IPS-20b (cell line): Measurements from ENCODE around the gene CAST.
"Not testable (repeated sequence)": the region's sequence is repeated elsewhere in the genome, so short reads cannot be mapped to it uniquely, and the experiment has no call there.

Experiments
- H3K27ac ChIP-seq: one replicate; pipeline ENCODE4 v1.5.1; 2013; ENCODE audit warnings: low read length
- H3K27me3 ChIP-seq: 2 replicates; pipeline ENCODE4 v1.6.1; 2013; ENCODE audit warnings: mild to moderate bottlenecking, low read length, inconsistent platforms; ENCODE audit not compliant: insufficient read depth
- H3K36me3 ChIP-seq: 2 replicates; pipeline ENCODE4 v1.6.1; 2013; ENCODE audit warnings: low read depth, mild to moderate bottlenecking, inconsistent platforms, low read length, moderate library complexity; ENCODE audit not compliant: insufficient read depth
- H3K4me1 ChIP-seq: 2 replicates; pipeline ENCODE4 v1.6.1; 2013; ENCODE audit warnings: mild to moderate bottlenecking, control low read depth, inconsistent platforms, low read length, moderate library complexity; ENCODE audit not compliant: insufficient read depth
- H3K4me3 ChIP-seq: 2 replicates; pipeline ENCODE4 v1.5.1; 2013; ENCODE audit warnings: mild to moderate bottlenecking, low read length, inconsistent platforms
- H3K9ac ChIP-seq: 2 replicates; pipeline ENCODE4 v1.6.1; 2013; ENCODE audit warnings: low read depth, mild to moderate bottlenecking, inconsistent platforms, low read length, moderate library complexity
- H3K9me3 ChIP-seq: 2 replicates; pipeline ENCODE4 v1.6.1; 2013; ENCODE audit warnings: mild to moderate bottlenecking, low read depth, low read length, inconsistent platforms; ENCODE audit not compliant: insufficient read depth

The CAST gene

DNA sequence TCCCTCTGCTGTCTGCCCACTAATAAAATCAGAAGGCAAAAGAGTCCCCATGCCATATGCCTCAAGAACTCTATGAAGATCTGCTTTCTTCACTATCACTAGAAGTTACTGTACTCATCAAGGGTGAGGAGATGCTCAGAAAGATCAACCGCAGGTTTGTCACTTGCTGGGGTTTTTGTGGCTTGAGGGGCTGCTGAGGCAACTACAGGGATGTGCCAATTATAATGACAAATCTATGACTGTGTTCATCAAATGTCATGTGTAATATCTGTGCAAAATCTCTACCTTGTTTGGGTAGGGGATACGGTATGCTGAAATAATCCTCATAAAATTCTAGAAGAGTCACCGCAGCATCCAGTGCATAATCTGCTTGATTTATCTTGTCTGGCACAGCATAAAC, 132.6 kb downstream of the CAST start:
- no peaks in the 10 kb centered on the region for H3K27me3 ChIP-seq
- H3K36me3 ChIP-seq, result peaks cover 28% of the 10 kb centered on the region
- H3K27ac ChIP-seq, result no peak overlapping the region
- H3K9me3 ChIP-seq, result no peaks in the 10 kb centered on the region
- no peak overlapping the region for H3K4me3 ChIP-seq
- H3K4me1 ChIP-seq, result peaks cover 7% of the 10 kb centered on the region; the same call in 1 of the 2 replicates
- H3K9ac ChIP-seq, result no peak overlapping the region

DNA sequence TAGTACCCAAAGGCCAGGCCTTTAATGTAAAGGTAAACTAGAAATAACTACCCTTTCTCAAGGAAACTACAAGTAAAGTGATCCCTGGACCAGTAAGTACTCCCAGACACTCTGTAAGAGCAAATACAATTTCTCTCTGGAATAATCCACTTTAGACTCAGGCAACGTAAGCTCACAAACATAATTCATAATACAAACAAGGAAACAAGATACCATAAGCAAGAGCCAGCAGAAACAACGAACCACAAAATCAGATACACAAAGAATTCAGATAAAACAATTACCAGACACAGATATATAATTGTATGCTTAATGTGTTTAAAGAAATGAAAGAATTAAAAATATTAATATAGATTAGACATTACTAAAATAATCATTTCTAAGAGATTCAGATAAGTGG, 133.4 kb downstream of the CAST start:
- Histone ChIP-seq H3K27ac (no peak overlapping the region), H3K36me3 (peaks cover 22% of the 10 kb centered on the region), H3K4me1 (peaks cover 7% of the 10 kb centered on the region; the same call in 1 of the 2 replicates), H3K27me3 (no peaks in the 10 kb centered on the region), H3K9ac (no peak overlapping the region), H3K4me3 (no peak overlapping the region), H3K9me3 (no peaks in the 10 kb centered on the region)

DNA sequence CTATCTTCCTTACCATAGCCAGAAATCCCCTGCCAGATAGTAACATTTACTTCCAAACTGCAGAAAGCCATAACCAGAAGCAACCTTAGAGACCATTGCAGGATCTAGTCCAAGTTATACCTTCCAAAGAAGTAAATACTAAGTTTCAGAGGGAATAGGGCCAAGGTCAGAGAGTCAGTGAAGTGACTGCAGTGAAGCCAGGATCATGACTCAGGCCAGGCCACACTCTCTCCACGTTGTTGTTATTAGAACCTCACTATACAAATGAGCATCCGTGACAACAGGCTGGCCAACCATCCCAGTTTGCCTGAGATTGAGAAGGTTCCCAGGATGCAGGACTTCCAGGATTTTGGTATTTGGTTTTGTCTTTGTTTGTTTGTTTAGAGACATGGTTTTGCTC, 134.3 kb downstream of the CAST start:
- H3K4me3 ChIP-seq, result no peak overlapping the region
- no peak overlapping the region for H3K9ac ChIP-seq
- H3K4me1 ChIP-seq, result peaks cover 2% of the 10 kb centered on the region; the same call in 1 of the 2 replicates
- no peaks in the 10 kb centered on the region for H3K27me3 ChIP-seq
- H3K9me3 ChIP-seq, result no peaks in the 10 kb centered on the region
- H3K36me3 ChIP-seq, result peaks cover 23% of the 10 kb centered on the region
- H3K27ac ChIP-seq, result no peak overlapping the region

DNA sequence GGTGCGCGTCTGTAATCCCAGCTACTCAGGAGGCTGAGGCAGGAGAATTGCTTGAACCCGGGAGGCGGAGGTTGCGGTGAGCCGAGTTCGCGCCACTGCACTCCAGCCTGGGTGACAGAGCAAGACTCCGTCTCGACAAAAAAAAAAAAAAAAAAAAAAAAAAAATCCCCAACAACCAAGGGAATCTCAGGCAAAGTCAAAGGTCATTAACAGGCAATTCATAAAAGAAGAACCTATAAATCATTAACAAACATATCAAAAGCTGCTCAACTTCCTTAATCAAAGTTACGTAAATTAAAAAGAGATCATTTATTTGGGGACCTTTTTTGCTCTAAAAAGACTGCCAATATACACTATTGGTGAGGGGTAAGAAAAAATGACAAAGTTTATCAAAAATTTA, 139.5 kb downstream of the CAST start:
- H3K27ac ChIP-seq, H3K27me3 ChIP-seq, H3K9ac ChIP-seq, H3K4me1 ChIP-seq, H3K9me3 ChIP-seq, H3K4me3 ChIP-seq: not testable (repeated sequence)
- peaks cover 11% of the 10 kb centered on the region; the same call in 1 of the 2 replicates for H3K36me3 ChIP-seq

DNA sequence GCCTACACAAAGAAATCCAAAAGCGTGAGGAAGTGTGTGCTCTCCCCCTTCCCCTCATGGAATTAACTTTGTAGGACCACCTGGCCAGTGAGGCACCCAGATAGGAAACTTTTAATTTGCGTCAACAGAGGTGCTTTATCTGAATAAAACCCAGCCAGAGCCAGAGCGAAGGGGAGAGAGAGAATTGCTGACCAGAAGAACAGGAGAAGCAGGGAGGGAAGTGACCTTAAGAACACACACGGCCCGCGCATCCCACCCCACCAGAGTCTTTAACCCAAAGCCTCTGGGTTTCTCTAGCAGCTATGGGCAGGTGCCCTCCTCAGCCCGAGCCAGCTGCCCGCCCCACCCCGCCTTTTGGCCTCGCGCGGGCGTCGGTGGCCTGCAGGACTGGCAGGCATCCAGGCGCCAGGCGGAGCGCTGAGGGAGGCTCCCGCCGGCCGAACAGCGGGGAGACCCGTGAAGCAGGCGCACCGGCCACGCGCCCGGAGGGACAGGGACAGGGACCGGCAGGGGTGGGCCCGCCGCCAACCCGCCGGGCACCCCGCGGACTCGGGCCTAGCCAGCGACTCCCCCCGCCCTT, 145.0 kb downstream of the CAST start:
- Histone ChIP-seq H3K27ac (no peak overlapping the region), H3K9me3 (no peaks in the 10 kb centered on the region), H3K27me3 (peaks cover 8% of the 10 kb centered on the region; the same call in 1 of the 2 replicates), H3K4me1 (peaks cover 10% of the 10 kb centered on the region; the same call in 1 of the 2 replicates), H3K9ac (peak overlapping the region; percentile 75; the same call in 1 of the 2 replicates), H3K36me3 (no peaks in the 10 kb centered on the region), H3K4me3 (peak overlapping the region; percentile 65)

DNA sequence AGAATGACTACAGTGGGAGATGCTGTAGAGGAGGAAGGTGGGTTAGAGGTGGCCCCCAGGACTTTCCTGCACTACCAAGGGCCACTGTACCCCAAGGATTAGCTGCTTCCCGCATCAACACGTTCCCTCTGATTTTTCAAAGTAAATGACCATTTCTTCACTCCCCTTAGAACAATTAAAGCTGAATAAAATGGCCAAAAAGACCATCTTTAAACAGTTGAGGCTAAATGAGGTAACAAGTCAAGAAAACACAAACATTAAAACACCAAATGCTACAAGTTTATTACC, 146.3 kb downstream of the CAST start:
- Histone ChIP-seq H3K4me3 (peak overlapping the region; percentile 65), H3K27me3 (peaks cover 8% of the 10 kb centered on the region; the same call in 1 of the 2 replicates), H3K27ac (no peak overlapping the region), H3K9ac (peak overlapping the region; percentile 75; the same call in 1 of the 2 replicates), H3K9me3 (no peaks in the 10 kb centered on the region), H3K36me3 (no peaks in the 10 kb centered on the region), H3K4me1 (peaks cover 10% of the 10 kb centered on the region; the same call in 1 of the 2 replicates)

DNA sequence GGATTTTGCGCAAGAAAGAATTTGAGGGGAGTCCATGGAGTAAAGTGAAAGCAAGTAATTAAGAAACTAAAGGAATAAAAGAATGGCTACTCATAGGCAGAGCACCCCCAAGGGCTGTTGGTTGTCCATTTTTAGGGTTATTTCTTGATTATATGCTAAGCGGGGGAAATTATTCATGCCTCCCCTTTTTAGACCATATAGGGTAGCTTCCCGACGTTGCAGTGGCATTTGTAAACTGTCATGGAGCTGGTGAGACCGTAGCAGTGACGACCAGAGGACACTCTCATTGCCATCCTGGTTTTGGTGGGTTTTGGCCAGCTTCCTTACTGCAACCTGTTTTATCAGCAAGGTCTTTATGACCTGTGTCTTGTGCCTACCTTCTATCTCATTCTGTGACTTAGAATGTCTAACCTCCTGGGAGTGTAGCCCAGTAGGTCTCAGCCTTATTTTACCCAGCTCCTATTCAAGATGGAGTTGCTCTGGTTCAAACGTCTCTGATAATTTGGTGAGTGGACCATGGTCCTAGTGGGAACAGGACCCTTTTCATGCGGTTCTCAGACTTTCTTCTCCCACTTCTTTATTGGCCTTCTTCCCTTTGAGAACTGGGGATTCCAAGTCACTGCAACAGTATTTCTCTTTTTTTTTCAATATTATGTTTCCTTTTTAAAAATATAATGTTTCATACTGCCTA, 146.8 kb downstream of the CAST start:
- no peak overlapping the region for H3K9ac ChIP-seq
- no peaks in the 10 kb centered on the region for H3K36me3 ChIP-seq
- peaks cover 10% of the 10 kb centered on the region; the same call in 1 of the 2 replicates for H3K4me1 ChIP-seq
- H3K9me3 ChIP-seq, result no peaks in the 10 kb centered on the region
- H3K27me3 ChIP-seq, result peaks cover 8% of the 10 kb centered on the region; the same call in 1 of the 2 replicates
- H3K27ac ChIP-seq, result no peak overlapping the region
- H3K4me3 ChIP-seq, result peak overlapping the region; percentile 65; the same call in 1 of the 2 replicates

DNA sequence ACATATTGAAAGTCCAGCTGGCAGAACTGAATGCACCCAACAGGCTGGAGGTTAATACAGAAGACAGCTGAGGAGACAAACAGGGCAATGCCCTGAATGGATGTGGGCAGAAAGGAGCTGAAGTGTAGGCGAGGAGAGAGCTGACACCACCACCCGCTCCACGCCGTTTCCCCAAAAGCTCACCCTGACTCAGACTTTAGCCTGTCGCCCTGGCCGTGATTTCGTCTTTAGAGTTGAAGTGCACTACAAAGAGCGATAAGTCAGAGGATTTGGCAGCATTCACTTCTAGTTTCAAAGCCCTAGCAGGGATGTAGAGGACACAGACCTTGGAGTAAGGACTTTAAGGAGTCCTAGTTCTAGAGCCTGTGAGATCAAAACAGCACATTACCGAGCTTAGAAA, 147.7 kb downstream of the CAST start:
- Histone ChIP-seq H3K4me1 (peaks cover 10% of the 10 kb centered on the region; the same call in 1 of the 2 replicates), H3K9me3 (no peaks in the 10 kb centered on the region), H3K9ac (no peak overlapping the region), H3K36me3 (no peaks in the 10 kb centered on the region), H3K27ac (no peak overlapping the region), H3K27me3 (peaks cover 8% of the 10 kb centered on the region; the same call in 1 of the 2 replicates), H3K4me3 (no peak overlapping the region)

DNA sequence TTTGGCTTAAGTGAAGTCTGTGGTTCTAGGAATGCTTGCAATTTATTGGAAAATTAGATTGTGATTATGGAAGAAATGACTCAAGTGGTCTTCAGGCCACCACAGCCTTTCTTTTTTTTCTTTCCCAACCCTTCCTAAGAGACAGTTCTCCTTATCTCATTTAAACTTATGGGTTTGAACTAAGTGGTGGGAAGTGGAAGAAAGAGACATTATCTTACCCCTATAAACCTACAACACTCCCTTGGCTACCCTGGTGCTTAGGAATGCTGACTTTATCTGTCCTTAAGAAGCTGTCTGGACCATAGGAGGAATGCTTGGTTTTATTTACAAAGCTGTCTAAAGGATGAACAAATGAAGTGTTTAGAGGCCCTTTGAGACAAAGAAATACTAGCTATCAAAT, 150.7 kb downstream of the CAST start:
- Histone ChIP-seq H3K9me3 (no peaks in the 10 kb centered on the region), H3K4me3 (no peak overlapping the region), H3K27ac (no peak overlapping the region), H3K27me3 (no peaks in the 10 kb centered on the region), H3K9ac (no peak overlapping the region), H3K4me1 (peaks cover 9% of the 10 kb centered on the region; the same call in 1 of the 2 replicates), H3K36me3 (no peaks in the 10 kb centered on the region)

DNA sequence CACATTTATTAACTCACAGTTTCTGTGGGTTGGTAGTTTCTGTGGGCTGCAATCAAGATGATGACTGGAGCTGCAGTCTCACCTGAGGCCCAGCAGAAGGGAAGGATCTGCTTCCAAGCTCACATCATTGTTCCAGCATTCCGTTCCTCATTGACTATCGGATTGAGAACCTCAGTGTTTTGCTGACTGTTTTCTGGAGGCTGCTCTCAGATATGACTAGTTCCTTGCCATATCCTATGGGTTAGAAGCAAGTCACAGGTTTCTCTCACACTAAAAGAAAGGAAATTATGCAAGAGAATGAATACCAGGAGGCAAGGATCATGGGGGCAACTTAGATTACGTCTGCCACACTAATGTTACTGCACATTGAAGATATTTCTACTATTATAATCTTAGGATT, 151.9 kb downstream of the CAST start:
- no peak overlapping the region for H3K4me3 ChIP-seq
- no peaks in the 10 kb centered on the region for H3K27me3 ChIP-seq
- H3K27ac ChIP-seq, result no peak overlapping the region
- no peak overlapping the region for H3K9ac ChIP-seq
- peaks cover 9% of the 10 kb centered on the region; the same call in 1 of the 2 replicates for H3K4me1 ChIP-seq
- H3K9me3 ChIP-seq, result no peaks in the 10 kb centered on the region
- no peaks in the 10 kb centered on the region for H3K36me3 ChIP-seq

DNA sequence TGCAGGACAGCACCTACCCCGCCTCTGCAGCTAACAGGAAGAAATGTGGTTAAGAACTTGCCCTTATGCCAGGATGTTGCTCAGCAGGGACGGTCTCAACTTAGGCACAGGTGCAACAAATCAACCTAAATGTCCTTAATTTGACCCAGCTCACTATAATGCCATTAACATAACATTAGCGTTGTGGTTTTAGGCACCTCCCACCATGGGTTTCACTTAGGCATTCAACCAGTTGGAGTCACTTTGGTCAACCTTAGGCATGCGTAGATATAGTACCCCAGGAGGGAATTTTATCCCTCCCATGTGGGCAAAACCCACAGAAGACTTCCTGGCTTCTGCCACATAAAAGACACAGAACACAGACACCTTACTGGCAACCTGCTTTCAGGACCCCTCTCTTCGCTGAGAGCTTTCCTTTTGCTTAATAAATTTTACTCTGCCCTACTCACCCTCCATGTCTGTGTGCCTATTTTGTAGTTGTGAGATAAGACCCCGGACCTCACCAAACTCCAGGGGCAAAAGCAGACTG, 154.3 kb downstream of the CAST start:
- Histone ChIP-seq H3K4me3 (no peak overlapping the region), H3K9ac (no peak overlapping the region), H3K9me3 (no peaks in the 10 kb centered on the region), H3K27me3 (no peaks in the 10 kb centered on the region), H3K4me1 (peaks cover 9% of the 10 kb centered on the region; the same call in 1 of the 2 replicates), H3K36me3 (no peaks in the 10 kb centered on the region), H3K27ac (no peak overlapping the region)

DNA sequence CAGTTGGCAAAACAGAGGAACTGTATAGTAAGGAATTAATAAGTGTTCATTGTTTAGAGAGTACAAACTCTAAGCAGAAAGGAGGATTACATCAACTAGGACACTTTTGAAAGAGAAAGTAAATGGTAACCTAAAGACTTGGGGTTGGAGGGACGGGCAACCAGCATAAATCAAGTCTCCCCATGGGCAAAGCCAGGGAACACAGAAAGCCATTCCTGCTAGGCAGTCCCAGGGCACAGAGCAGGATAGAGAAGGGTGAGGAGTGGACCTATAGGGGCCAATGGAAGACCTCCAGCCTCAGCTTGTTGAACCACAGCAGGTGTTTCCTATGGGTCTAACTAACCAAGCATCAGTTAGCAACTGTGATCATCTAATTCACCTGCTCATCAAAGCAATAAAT, 154.8 kb downstream of the CAST start:
- H3K27ac ChIP-seq, result no peak overlapping the region
- no peaks in the 10 kb centered on the region for H3K27me3 ChIP-seq
- no peak overlapping the region for H3K4me3 ChIP-seq
- H3K9ac ChIP-seq, result no peak overlapping the region
- H3K4me1 ChIP-seq, result peaks cover 9% of the 10 kb centered on the region; the same call in 1 of the 2 replicates
- no peaks in the 10 kb centered on the region for H3K36me3 ChIP-seq
- H3K9me3 ChIP-seq, result no peaks in the 10 kb centered on the region
